Measurements from ENCODE around the gene MXRA5.
"Not testable (repeated sequence)": the region's sequence is repeated elsewhere in the genome, so short reads cannot be mapped to it uniquely, and the experiment has no call there.

Gene MXRA5
- total RNA-seq, result 0 to 0.36 (median 0) reads per million in 9 experiments

DNA sequence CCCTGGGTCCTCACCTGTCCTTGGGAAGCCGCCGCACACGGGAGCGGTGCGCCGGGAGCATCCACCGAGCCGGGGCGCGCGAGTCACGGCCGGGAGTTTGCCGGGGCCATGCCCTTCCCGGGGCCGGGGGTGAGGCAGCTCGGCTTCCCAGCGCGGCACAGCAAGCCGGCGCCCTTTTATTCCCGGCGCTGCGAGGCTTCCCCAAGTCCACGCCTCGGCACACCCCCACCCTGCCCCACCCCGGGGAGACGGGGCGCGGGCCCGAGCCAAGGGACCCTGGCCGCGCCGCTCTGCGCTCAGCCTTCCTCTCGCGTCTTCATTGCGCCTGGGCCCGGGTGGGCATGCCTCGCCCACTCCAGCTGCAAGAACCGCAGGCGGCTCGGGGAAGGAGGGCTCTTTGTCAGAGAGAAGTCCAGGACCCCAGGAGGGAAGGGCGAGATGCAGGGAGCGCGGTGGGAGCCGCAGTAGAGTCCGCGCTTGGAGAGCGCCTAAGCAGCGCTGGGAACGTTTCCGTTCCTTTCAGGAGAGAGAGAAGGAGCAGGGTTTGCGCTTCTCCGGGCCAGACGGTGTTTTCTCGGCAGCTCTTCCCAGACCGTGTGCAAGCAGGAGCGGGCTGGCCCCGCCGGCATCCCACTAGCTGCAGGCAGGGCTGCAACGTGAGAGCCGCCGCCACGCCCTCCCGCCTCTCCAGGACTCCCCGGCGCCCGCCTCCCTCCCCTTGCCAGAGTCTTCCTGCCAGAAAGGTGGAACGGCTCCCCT lies at the start of gene MXRA5:
Gene MXRA5, minus strand, starts transcription at position 152 of the 759 bp plus-strand sequence. CDS start 2,819 bp downstream, outside the sequence.
- DNase-seq (no peak), ATAC-seq (replicated peaks) (no peak)
- Mint-ChIP-seq H3K4me3 (no peak within 1 kb of the TSS), H3K27me3 (peaks cover 0 to 13% of the 10 kb centered on the region in 2 donors), H3K36me3 (ENCODE audit: insufficient read depth) (no peaks in the 10 kb centered on the region), H3K4me1 (ENCODE audit: low read depth in 2 of 2) (no peaks in the 10 kb centered on the region), H3K9me3 (peaks cover 0 to 5% of the 10 kb centered on the region in 2 donors), H3K27ac (no peak within 1 kb of the TSS)

- ATAC-seq (replicated peaks), result no peak
These were observed 47.2 kb upstream of the MXRA5 start for GRCh38 chrX:3393581-3394111.

GRCh38 chrX:3393178-3393577 lies 46.7 kb upstream of the MXRA5 start:
- no peak for ATAC-seq (replicated peaks)
- H3K9me3 Mint-ChIP-seq, result no peaks in the 10 kb centered on the region

More at GRCh38 chrX:3393581-3394111, 47.2 kb upstream of the MXRA5 start:
- H3K27me3 Mint-ChIP-seq, result no peaks in the 10 kb centered on the region
- H3K27ac Mint-ChIP-seq, result no peak overlapping the region
- no peaks in the 10 kb centered on the region for H3K36me3 Mint-ChIP-seq (ENCODE audit: insufficient read depth)
- H3K9me3 Mint-ChIP-seq, result no peaks in the 10 kb centered on the region
- no peak for DNase-seq
- H3K4me3 Mint-ChIP-seq, result no peak overlapping the region
- no peaks in the 10 kb centered on the region for H3K4me1 Mint-ChIP-seq (ENCODE audit: low read depth in 2 of 2)

GRCh38 chrX:3388457-3388856 lies 42.0 kb upstream of the MXRA5 start:
- no peak overlapping the region for H3K27ac Mint-ChIP-seq
- H3K27me3 Mint-ChIP-seq, result no peaks in the 10 kb centered on the region
- no peak for DNase-seq
- no peaks in the 10 kb centered on the region for H3K36me3 Mint-ChIP-seq (ENCODE audit: insufficient read depth)
- no peak for ATAC-seq (replicated peaks)
- H3K4me1 Mint-ChIP-seq (ENCODE audit: low read depth in 2 of 2), result no peaks in the 10 kb centered on the region
- H3K9me3 Mint-ChIP-seq, result no peaks in the 10 kb centered on the region
- no peak overlapping the region for H3K4me3 Mint-ChIP-seq

More at GRCh38 chrX:3393178-3393577, 46.7 kb upstream of the MXRA5 start:
- Mint-ChIP-seq H3K4me3 (no peak overlapping the region), H3K36me3 (ENCODE audit: insufficient read depth) (no peaks in the 10 kb centered on the region), H3K27ac (no peak overlapping the region), H3K4me1 (ENCODE audit: low read depth in 2 of 2) (no peaks in the 10 kb centered on the region), H3K27me3 (no peaks in the 10 kb centered on the region)
- DNase-seq, result no peak

GRCh38 chrX:3384327-3384726 lies 37.9 kb upstream of the MXRA5 start:
- no peaks in the 10 kb centered on the region for H3K36me3 Mint-ChIP-seq (ENCODE audit: insufficient read depth)
- no peaks in the 10 kb centered on the region for H3K4me1 Mint-ChIP-seq (ENCODE audit: low read depth in 2 of 2)
- no peaks in the 10 kb centered on the region for H3K9me3 Mint-ChIP-seq
- ATAC-seq (replicated peaks), result no peak
- no peak overlapping the region for H3K27ac Mint-ChIP-seq
- no peak for DNase-seq
- no peaks in the 10 kb centered on the region for H3K27me3 Mint-ChIP-seq
- H3K4me3 Mint-ChIP-seq, result no peak overlapping the region

- ATAC-seq (replicated peaks), result no peak
- Mint-ChIP-seq H3K9me3 (no peaks in the 10 kb centered on the region), H3K27ac (no peak overlapping the region), H3K4me3 (no peak overlapping the region), H3K4me1 (ENCODE audit: low read depth in 2 of 2) (no peaks in the 10 kb centered on the region), H3K36me3 (ENCODE audit: insufficient read depth) (no peaks in the 10 kb centered on the region), H3K27me3 (no peaks in the 10 kb centered on the region)
- DNase-seq, result no peak
These were observed 34.2 kb upstream of the MXRA5 start for GRCh38 chrX:3380603-3381002.

GRCh38 chrX:3379111-3379510 lies 32.7 kb upstream of the MXRA5 start:
- Mint-ChIP-seq H3K4me1 (ENCODE audit: low read depth in 2 of 2) (no peaks in the 10 kb centered on the region), H3K36me3 (ENCODE audit: insufficient read depth) (no peaks in the 10 kb centered on the region), H3K4me3 (no peak overlapping the region), H3K27ac (no peak overlapping the region), H3K9me3 (no peaks in the 10 kb centered on the region), H3K27me3 (no peaks in the 10 kb centered on the region)
- DNase-seq (no peak), ATAC-seq (replicated peaks) (no peak)

DNA sequence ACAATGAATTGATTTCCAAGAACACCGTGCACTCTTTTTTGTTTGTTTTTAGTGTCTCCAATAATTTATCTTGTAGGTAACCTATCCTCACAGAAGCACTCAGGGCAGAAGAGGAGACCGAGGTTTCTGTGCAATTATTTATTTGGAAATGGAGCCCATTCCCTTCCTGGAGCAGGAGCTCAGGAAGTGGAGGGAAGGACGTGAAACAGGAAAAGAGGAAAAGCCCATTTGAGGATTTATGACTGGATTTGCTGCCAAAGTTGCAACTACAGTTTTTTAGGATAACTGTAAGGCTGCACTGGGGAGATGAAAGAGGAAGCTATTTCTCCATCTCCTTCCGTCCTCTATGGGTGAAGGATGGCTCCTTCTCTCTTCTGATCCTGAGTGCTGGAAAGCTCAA lies 31.7 kb upstream of the MXRA5 start:
- ATAC-seq (replicated peaks), result no peak
- Mint-ChIP-seq H3K4me1 (ENCODE audit: low read depth in 2 of 2) (no peaks in the 10 kb centered on the region), H3K4me3 (no peak overlapping the region), H3K36me3 (ENCODE audit: insufficient read depth) (no peaks in the 10 kb centered on the region), H3K27me3 (no peaks in the 10 kb centered on the region), H3K27ac (no peak overlapping the region), H3K9me3 (no peaks in the 10 kb centered on the region)
- DNase-seq, result no peak

DNA sequence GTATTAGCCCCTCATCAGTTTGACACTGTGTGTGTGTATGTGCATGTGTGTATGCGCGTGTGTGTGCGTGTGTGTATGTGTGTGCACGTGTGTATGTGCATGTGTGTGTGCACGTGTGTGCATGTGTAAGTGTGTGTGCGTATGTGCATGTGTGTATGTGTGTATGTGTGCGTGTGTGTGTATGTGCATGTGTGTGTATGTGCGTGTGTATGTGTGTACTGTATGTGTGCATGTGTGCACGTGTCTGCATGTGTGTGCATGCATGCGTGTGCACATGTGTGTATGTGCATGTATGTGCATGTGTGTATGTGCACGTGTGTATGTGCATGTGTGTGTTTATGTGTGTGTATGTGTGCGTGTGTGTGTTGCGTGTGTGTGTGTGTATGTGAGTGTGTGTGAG lies 31.1 kb upstream of the MXRA5 start:
- Mint-ChIP-seq H3K9me3 (no peaks in the 10 kb centered on the region), H3K27me3 (no peaks in the 10 kb centered on the region), H3K4me3 (no peak overlapping the region), H3K27ac (no peak overlapping the region), H3K36me3 (ENCODE audit: insufficient read depth) (no peaks in the 10 kb centered on the region), H3K4me1 (ENCODE audit: low read depth in 2 of 2) (no peaks in the 10 kb centered on the region)
- ATAC-seq (replicated peaks) (no peak), DNase-seq (no peak)

- not testable (repeated sequence) for H3K9me3 Mint-ChIP-seq; H3K27me3 Mint-ChIP-seq; ATAC-seq (replicated peaks); H3K4me1 Mint-ChIP-seq (ENCODE audit: low read depth in 2 of 2); H3K36me3 Mint-ChIP-seq (ENCODE audit: insufficient read depth); H3K4me3 Mint-ChIP-seq; H3K27ac Mint-ChIP-seq; DNase-seq
These were observed 29.5 kb upstream of the MXRA5 start for GRCh38 chrX:3375878-3376508.

- Mint-ChIP-seq H3K9me3 (no peaks in the 10 kb centered on the region), H3K27ac (no peak overlapping the region), H3K4me3 (no peak overlapping the region), H3K27me3 (peaks cover 0 to 4% of the 10 kb centered on the region in 2 donors), H3K36me3 (ENCODE audit: insufficient read depth) (no peaks in the 10 kb centered on the region), H3K4me1 (ENCODE audit: low read depth in 2 of 2) (no peaks in the 10 kb centered on the region)
- no peak for DNase-seq
- ATAC-seq (replicated peaks), result no peak
These were observed 27.8 kb upstream of the MXRA5 start for GRCh38 chrX:3374108-3374800.

GRCh38 chrX:3371163-3371562 lies 24.7 kb upstream of the MXRA5 start:
- ATAC-seq (replicated peaks) (no peak), DNase-seq (no peak)
- Mint-ChIP-seq H3K36me3 (ENCODE audit: insufficient read depth) (no peaks in the 10 kb centered on the region), H3K27ac (no peak overlapping the region), H3K4me1 (ENCODE audit: low read depth in 2 of 2) (no peaks in the 10 kb centered on the region), H3K4me3 (no peak overlapping the region), H3K27me3 (peaks cover 0 to 6% of the 10 kb centered on the region in 2 donors), H3K9me3 (peaks cover 0 to 2% of the 10 kb centered on the region in 2 donors)

DNA sequence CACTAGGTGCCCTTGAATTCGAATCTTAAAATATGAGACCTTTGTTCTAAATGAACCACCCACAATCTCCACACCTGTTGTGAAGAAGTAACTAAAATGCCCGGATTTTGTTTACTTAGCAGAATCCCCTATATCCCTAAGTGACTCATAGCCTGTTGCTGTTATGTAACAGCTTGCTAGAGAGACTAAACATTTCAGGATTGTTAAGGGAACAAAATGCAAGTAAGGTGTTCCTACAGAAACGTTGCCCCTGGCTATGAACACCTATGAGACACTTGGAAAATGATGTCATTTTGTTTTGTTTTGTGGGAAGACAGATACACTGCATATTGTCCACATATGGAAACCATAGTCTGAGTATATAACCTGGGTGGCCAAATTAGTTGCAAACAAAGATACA lies 24.2 kb upstream of the MXRA5 start:
- no peak overlapping the region for H3K4me3 Mint-ChIP-seq
- H3K27ac Mint-ChIP-seq, result no peak overlapping the region
- ATAC-seq (replicated peaks), result no peak
- no peak for DNase-seq
- peaks cover 0 to 2% of the 10 kb centered on the region in 2 donors for H3K9me3 Mint-ChIP-seq
- H3K27me3 Mint-ChIP-seq, result peaks cover 0 to 6% of the 10 kb centered on the region in 2 donors
- H3K36me3 Mint-ChIP-seq (ENCODE audit: insufficient read depth), result no peaks in the 10 kb centered on the region
- no peaks in the 10 kb centered on the region for H3K4me1 Mint-ChIP-seq (ENCODE audit: low read depth in 2 of 2)

Data from effector memory CD8-positive, alpha-beta T cell (primary cell).